SK-N-MC (cell line): ENCODE measurements around the gene NINL.

Experiments used
- EZH2 ChIP-seq: fragments of 200-600 bp; sonication (generic); IDR thresholded peaks from one replicate; pipeline ENCODE4 v1.6.1; 2017; ENCODE audit warnings: antibody characterized with exemption
- POLR2AphosphoS5 ChIP-seq: IDR thresholded peaks from 2 replicates; pipeline ENCODE4 v1.6.1; 2012; ENCODE audit warnings: mild to moderate bottlenecking, low read depth, low read length, borderline replicate concordance

DNA sequence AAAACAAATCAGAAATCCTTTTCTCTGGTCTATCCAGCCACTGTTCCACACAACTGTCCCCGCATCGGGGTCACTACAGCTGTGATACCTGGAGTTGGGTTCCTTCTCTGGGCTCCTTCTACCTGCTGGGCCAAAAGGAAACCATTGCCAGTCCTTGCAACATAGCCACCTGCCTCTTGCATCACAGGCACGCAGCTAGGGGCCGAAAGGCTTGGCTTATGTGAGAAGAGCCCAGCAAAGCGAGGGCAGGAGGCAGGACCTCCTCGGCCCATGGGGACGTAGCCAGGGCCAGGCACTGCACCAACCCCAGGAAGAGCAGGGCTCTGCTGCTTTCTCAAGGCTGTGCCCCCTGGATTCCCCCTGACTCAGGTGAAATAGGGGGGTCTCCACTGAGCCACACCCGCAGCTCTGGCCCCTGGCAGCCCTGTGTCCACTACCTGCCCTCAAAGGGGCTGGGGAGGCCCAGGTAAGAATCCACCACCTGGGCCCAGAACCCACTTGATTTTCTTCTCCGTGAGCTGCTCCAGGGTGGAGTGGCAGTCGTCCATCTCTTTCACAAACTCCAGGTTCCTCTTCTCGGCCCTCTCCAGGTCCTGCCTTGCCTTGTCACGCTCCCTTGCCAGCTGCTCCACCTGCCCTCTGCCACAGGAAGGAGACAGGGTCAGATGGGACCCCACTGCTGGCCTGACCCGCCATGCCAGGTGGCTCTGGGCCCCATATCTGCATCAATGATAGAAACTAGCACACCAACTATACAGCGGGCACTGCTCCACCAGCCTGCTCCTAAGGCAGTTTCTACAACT is 89.0 kb downstream of the NINL start:
- TF ChIP-seq EZH2 (no peak), POLR2AphosphoS5 (no peak)
